ENCODE results near the gene NOP16. TPM values are rescaled to one million over a fixed set of nuclear protein-coding genes. Genes with fewer than 3 reads are reported as not detected.

The NOP16 gene
- total RNA-seq, 4 donors from 2014 or later = 21.6 to 43.5 (median 33.9) TPM

DNA sequence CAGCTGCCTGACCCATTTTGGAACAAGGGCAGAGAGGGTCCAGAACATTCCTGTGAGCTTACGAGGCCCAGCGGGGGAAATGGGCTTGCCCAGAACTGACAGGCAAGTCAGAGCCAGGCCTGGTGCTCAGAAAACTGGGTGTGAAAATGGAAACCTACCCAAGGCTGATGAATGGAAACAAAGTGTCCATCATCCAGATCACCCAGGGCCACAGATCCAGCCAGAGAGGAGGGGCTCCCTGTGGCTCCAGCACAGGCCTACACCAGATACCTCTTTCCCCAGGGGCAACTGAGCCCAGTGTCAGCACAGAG is 24.8 kb upstream of the NOP16 start:
- TF ChIP-seq, protein P1, sequence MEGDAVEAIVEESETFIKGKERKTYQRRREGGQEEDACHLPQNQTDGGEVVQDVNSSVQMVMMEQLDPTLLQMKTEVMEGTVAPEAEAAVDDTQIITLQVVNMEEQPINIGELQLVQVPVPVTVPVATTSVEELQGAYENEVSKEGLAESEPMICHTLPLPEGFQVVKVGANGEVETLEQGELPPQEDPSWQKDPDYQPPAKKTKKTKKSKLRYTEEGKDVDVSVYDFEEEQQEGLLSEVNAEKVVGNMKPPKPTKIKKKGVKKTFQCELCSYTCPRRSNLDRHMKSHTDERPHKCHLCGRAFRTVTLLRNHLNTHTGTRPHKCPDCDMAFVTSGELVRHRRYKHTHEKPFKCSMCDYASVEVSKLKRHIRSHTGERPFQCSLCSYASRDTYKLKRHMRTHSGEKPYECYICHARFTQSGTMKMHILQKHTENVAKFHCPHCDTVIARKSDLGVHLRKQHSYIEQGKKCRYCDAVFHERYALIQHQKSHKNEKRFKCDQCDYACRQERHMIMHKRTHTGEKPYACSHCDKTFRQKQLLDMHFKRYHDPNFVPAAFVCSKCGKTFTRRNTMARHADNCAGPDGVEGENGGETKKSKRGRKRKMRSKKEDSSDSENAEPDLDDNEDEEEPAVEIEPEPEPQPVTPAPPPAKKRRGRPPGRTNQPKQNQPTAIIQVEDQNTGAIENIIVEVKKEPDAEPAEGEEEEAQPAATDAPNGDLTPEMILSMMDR (IDR thresholded peaks at IDR 0.05 in 4 of 5, conservative IDR thresholded peaks at IDR 0.05 in 1 of 5) = no peak
- no peak for TF ChIP-seq POLR2A (IDR thresholded peaks at IDR 0.05)
- H3K27me3 ChIP-seq = no peaks in the 10 kb centered on the region
- peak overlapping the region; percentile 88 to 99 (median 98) for H3K27ac ChIP-seq
- H3K36me3 ChIP-seq = peaks cover 0 to 23% of the 10 kb centered on the region in 2 donors
- ATAC-seq (peak in 1 of 2 donors; percentile 7), DNase-seq (peak in 1 of 2 donors; percentile 40)
- H3K9me3 ChIP-seq = no peaks in the 10 kb centered on the region
- intact Hi-C loops (cut with DNase I; ENCODE audit: low total_unique reads) = loop anchor here (10.0 kb wide), 1 partner anchor 162 kb away; no protein-coding TSS in a partner anchor
- in situ Hi-C loops (cut with MboI; ENCODE audit: low sequenced_read_pairs in 4 of 4) = loop anchor here in 1 of 4 donors (25.0 kb wide), 1 partner anchor 124 kb away; the partner anchor contains the start of genes CDHR2 and RNF44
- H3K4me1 ChIP-seq = peaks cover 42 to 46% of the 10 kb centered on the region in 2 donors
- H3K4me3 ChIP-seq = peak overlapping the region in 1 of 4 donors; percentile 2

DNA sequence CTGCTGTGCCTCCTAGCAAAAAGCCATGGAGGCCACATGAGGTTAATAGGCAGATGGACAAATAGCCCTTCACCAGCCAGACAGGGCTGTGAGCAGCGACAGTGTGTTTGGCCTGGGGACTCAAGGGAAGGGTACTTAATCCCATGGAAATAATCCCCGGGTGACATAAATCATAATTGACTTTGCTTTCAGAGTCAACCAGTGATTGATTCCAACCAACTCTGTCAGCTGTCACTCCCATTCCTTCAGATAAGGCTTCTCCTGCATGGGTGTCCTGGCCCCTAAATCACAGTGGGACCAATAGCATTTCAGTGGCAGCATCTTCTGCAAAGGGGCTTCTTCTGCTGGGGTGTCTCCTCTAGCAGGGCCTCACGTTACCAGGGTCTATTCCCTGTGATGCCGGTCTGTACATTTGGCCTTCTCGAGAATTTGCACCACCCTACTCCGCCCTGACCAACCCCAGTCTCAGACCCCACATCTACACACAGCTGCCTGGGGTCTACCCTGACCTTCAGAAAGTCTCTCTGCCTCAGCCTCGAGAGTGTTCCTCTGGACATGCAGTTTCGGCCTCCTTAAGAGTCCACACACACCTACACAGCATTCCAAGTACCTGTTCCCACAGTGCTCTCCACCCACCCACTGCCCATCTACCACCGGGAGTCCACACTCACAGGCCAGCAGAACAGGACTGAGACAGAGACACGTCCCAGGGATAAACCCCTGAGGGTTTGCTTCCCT is 24.3 kb upstream of the NOP16 start:
- intact Hi-C loops (cut with DNase I; ENCODE audit: low total_unique reads) (loop anchor here (10.0 kb wide), 1 partner anchor 162 kb away; no protein-coding TSS in a partner anchor), in situ Hi-C loops (cut with MboI; ENCODE audit: low sequenced_read_pairs in 4 of 4) (loop anchor here in 1 of 4 donors (25.0 kb wide), 1 partner anchor 125 kb away; the partner anchor contains the start of genes CDHR2 and RNF44)
- no peaks in the 10 kb centered on the region for H3K9me3 ChIP-seq
- H3K36me3 ChIP-seq = peaks cover 0 to 24% of the 10 kb centered on the region in 2 donors
- H3K4me3 ChIP-seq = peak overlapping the region in 1 of 4 donors; percentile 2
- no peaks in the 10 kb centered on the region for H3K27me3 ChIP-seq
- H3K4me1 ChIP-seq = peaks cover 46 to 47% of the 10 kb centered on the region in 2 donors
- ATAC-seq = no peak
- peak overlapping the region; percentile 88 to 99 (median 98) for H3K27ac ChIP-seq
- no peak for TF ChIP-seq POLR2A (IDR thresholded peaks at IDR 0.05)
- TF ChIP-seq, protein P1 (IDR thresholded peaks at IDR 0.05 in 4 of 5, conservative IDR thresholded peaks at IDR 0.05 in 1 of 5) = no peak
- no peak for DNase-seq

DNA sequence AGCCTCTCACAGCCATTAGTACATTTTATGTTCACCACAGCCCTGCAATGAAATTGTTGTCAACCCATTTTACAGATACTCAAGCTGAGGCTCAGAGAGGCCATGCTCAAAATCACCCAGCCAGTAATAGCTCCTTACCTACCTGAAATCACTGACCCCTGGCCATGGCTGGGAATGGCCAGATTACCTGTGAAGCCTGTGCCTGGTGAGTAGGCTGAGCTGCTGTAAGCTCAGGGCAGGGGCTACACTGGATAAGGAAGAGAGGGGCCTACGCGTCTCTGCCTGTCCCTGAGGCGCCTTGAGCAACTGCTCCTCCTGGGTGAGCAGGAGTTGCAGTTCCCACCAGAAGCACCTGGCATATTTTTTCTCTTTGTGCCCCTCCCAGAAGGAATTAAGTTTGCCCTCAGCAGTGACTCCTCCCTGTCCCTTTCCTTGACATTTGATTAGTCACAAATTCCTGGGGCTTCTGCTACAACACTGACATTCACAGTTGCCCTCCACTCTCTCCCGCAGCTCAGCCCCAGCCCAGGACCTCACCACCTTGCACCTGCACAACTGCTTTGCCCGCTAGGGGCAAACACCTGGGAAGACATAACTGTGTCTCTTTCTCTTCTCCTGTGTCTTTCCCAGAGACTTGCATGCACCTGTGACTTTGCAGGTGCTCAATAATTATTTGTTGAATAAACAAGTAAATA is 22.2 kb upstream of the NOP16 start:
- in situ Hi-C loops (cut with MboI; ENCODE audit: low sequenced_read_pairs in 4 of 4) = loop anchor here in 1 of 4 donors (25.0 kb wide), 1 partner anchor 127 kb away; the partner anchor contains the start of genes CDHR2 and RNF44
- DNase-seq (no peak), ATAC-seq (no peak)
- Histone ChIP-seq H3K36me3 (peaks cover 0 to 40% of the 10 kb centered on the region in 2 donors), H3K27me3 (no peaks in the 10 kb centered on the region), H3K9me3 (no peaks in the 10 kb centered on the region), H3K4me1 (peaks cover 41 to 50% of the 10 kb centered on the region in 2 donors), H3K4me3 (no peak overlapping the region), H3K27ac (peak overlapping the region in 1 of 4 donors; percentile 0)
- intact Hi-C loops (cut with DNase I; ENCODE audit: low total_unique reads) = loop anchor here (10.0 kb wide), 1 partner anchor 164 kb away; no protein-coding TSS in a partner anchor
- no peak for TF ChIP-seq POLR2A (IDR thresholded peaks at IDR 0.05)
- TF ChIP-seq, protein P1 (IDR thresholded peaks at IDR 0.05 in 4 of 5, conservative IDR thresholded peaks at IDR 0.05 in 1 of 5) = no peak

DNA sequence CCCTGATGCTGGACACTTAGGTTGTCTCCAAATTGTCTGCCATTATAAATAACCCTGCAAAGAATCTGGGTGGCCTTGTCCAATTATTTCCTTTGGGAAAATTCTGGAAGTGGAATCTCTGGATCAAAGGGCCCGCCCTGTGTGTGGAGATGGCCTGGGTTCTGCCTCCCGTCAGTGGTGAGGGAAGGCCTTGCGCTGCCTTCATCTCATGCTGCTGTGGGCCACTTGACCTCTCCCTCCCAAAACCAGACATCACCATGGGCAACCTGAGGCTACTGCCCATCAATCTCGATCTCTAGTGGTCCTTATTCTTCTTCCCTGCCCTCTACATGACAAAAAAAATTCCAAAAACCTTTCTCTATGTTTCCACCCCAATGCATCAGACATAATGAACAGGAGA is 21.4 kb upstream of the NOP16 start:
- intact Hi-C loops (cut with DNase I; ENCODE audit: low total_unique reads) (loop anchor here (10.0 kb wide), 1 partner anchor 165 kb away; no protein-coding TSS in a partner anchor), in situ Hi-C loops (cut with MboI; ENCODE audit: low sequenced_read_pairs in 4 of 4) (loop anchor here in 1 of 4 donors (25.0 kb wide), 1 partner anchor 128 kb away; the partner anchor contains the start of genes CDHR2 and RNF44)
- Histone ChIP-seq H3K27me3 (no peaks in the 10 kb centered on the region), H3K9me3 (no peaks in the 10 kb centered on the region), H3K4me1 (peaks cover 33 to 42% of the 10 kb centered on the region in 2 donors), H3K27ac (peak overlapping the region in 1 of 4 donors; percentile 71), H3K36me3 (peaks cover 0 to 47% of the 10 kb centered on the region in 2 donors), H3K4me3 (no peak overlapping the region)
- DNase-seq = no peak
- ATAC-seq = no peak
- no peak for TF ChIP-seq POLR2A (IDR thresholded peaks at IDR 0.05)
- TF ChIP-seq, protein P1 (IDR thresholded peaks at IDR 0.05 in 4 of 5, conservative IDR thresholded peaks at IDR 0.05 in 1 of 5) = no peak

All from gastrocnemius medialis (tissue), 4 donors.